HCT116 (cell line): ENCODE data around the gene SMTNL1. TPM values are rescaled to one million over a fixed set of nuclear protein-coding genes. Genes with fewer than 3 reads are reported as not detected.

ENCODE experiments used
- ATAC-seq: fragments of 200-7000 bp; cut with Tn5 transposase; 2 replicates; pipeline ENCODE4 v1.9.1; 2020; ENCODE audit warnings: mild to moderate bottlenecking, moderate library complexity
- BruUV-seq: library from RNA; stranded (reverse); fragments of 400-500 nt; replicated peaks from 2 replicates; lab custom pipeline; 2021; lab: Mats Ljungman, UMichigan
- CTCF ChIA-PET: fragments of 300-600 bp; sonication (Branson Sonifier 250); formaldehyde crosslinking; loops from one replicate; lab custom pipeline; 2021; ENCODE audit warnings: antibody characterized with exemption; lab: Charles Lee
- POLR2A ChIA-PET: fragments of 300-600, 350-600 bp; sonication (Branson Sonifier 250); formaldehyde crosslinking; loops from one replicate; lab custom pipeline; 2021; ENCODE audit warnings: antibody characterized with exemption; lab: Charles Lee
- RAD21 ChIA-PET, 2 experiments: fragments of 300-600 bp; sonication (Branson Sonifier 250); formaldehyde crosslinking; loops; one replicate each; lab custom pipeline; 2023; ENCODE audit warnings: low total read pairs in 2 of 2; ENCODE audit not compliant: uncharacterized antibody in 2 of 2, unreplicated experiment in 2 of 2, low non-redundant PET in 1 of 2; lab: Charles Lee
- DNase-seq: peaks from one replicate; pipeline ENCODE4 v3.0.0-alpha.2; 2010; ENCODE audit warnings: low read depth, low spot score
- H2AFZ ChIP-seq: fragments of 200-600 bp; shearing (Covaris generic), sonication (generic); 2 replicates; pipeline ENCODE4 v1.6.1; 2017; ENCODE audit warnings: low read depth, mixed run types, mixed read lengths, antibody characterized with exemption, low read length; ENCODE audit not compliant: poor library complexity, severe bottlenecking
- H3K27ac ChIP-seq: 2 replicates; pipeline ENCODE4 v1.5.1; 2012; ENCODE audit warnings: low read depth, low read length
- H3K27me3 ChIP-seq: fragments of 200-600 bp; sonication (generic); 2 replicates; pipeline ENCODE4 v1.6.1; 2016; ENCODE audit warnings: mixed run types, low read length, mixed read lengths; ENCODE audit not compliant: insufficient read depth
- H3K36me3 ChIP-seq, 2 experiments: fragments of 200-500 bp in 1 of 2; fragments of 200-600 bp in 1 of 2; sonication (Bioruptor generic) in 1 of 2; sonication (generic) in 1 of 2; 2 replicates each; pipeline versions ENCODE4 v1.5.1 to v1.6.1; 2014 to 2016; ENCODE audit warnings: low read length in 2 of 2, inconsistent platforms in 1 of 2, mixed read lengths in 1 of 2, mixed run types in 1 of 2; ENCODE audit not compliant: insufficient read depth in 2 of 2, control insufficient read depth in 1 of 2
- H3K4me1 ChIP-seq, 2 experiments: fragments of 200-600 bp in 1 of 2; sonication (generic) in 1 of 2; 2 replicates each; pipeline versions ENCODE4 v1.5.1 to v1.6.1; 2012 to 2017; ENCODE audit warnings: low read length in 2 of 2, inconsistent platforms in 1 of 2, mild to moderate bottlenecking in 1 of 2, mixed read lengths in 1 of 2, mixed run types in 1 of 2, moderate library complexity in 1 of 2; ENCODE audit not compliant: insufficient read depth in 2 of 2, control insufficient read depth in 1 of 2
- H3K4me2 ChIP-seq: fragments of 200-600 bp; sonication (generic); 2 replicates; pipeline ENCODE4 v1.6.1; 2017; ENCODE audit warnings: mixed run types, low read length, mixed read lengths
- H3K4me3 ChIP-seq, 2 experiments: fragments of 200-600 bp in 1 of 2; sonication (generic) in 1 of 2; replicated peaks in 1 of 2; 2 replicates each; pipeline ENCODE4 v1.5.1; 2011 to 2016; ENCODE audit warnings: low read length in 2 of 2, control low read depth in 1 of 2, low read depth in 1 of 2, mild to moderate bottlenecking in 1 of 2, mixed read lengths in 1 of 2, mixed run types in 1 of 2
- H3K79me2 ChIP-seq: fragments of 200-600 bp; sonication (generic); 2 replicates; pipeline ENCODE4 v1.6.1; 2017; ENCODE audit warnings: mild to moderate bottlenecking, mixed run types, low read length, moderate library complexity, mixed read lengths; ENCODE audit not compliant: insufficient read depth
- H3K9ac ChIP-seq: fragments of 200-600 bp; sonication (generic); 2 replicates; pipeline ENCODE4 v1.6.1; 2016; ENCODE audit warnings: low read length, mixed read lengths
- H3K9me2 ChIP-seq: fragments of 200-600 bp; sonication (generic), shearing (Covaris generic); 2 replicates; pipeline ENCODE4 v1.6.1; 2017; ENCODE audit warnings: mixed run types, mild to moderate bottlenecking, moderate library complexity; ENCODE audit not compliant: insufficient read depth
- H3K9me3 ChIP-seq, 2 experiments: fragments of 200-500 bp in 1 of 2; fragments of 200-600 bp in 1 of 2; sonication (Bioruptor generic) in 1 of 2; sonication (generic) in 1 of 2; 2 replicates each; pipeline ENCODE4 v1.6.1; 2014 to 2017; ENCODE audit warnings: low read length in 2 of 2, mixed read lengths in 2 of 2, inconsistent platforms in 1 of 2, low read depth in 1 of 2, mild to moderate bottlenecking in 1 of 2, mixed run types in 1 of 2, moderate library complexity in 1 of 2; ENCODE audit not compliant: control insufficient read depth in 1 of 2, insufficient read depth in 1 of 2
- H4K20me1 ChIP-seq: fragments of 200-600 bp; sonication (generic), shearing (Covaris generic); 2 replicates; pipeline ENCODE4 v1.6.1; 2017; ENCODE audit warnings: mixed run types, mild to moderate bottlenecking, moderate library complexity; ENCODE audit not compliant: insufficient read depth
- CEBPB ChIP-seq: IDR thresholded peaks from 2 replicates; pipeline ENCODE4 v1.6.1; 2012; ENCODE audit warnings: low read depth
- ELF1 ChIP-seq: IDR thresholded peaks from 2 replicates; pipeline ENCODE4 v1.6.1; 2012; ENCODE audit warnings: low read depth, borderline replicate concordance
- EZH2 ChIP-seq: fragments of 200-600 bp; sonication (generic); IDR thresholded peaks from 2 replicates; pipeline ENCODE4 v1.6.1; 2017; ENCODE audit warnings: antibody characterized with exemption, mixed run types
- JUND ChIP-seq: IDR thresholded peaks from 2 replicates; pipeline ENCODE4 v1.6.1; 2012
- MAX ChIP-seq: IDR thresholded peaks from 2 replicates; pipeline ENCODE4 v1.6.1; 2012
- POLR2AphosphoS5 ChIP-seq: IDR thresholded peaks from 2 replicates; pipeline ENCODE4 v1.6.1; 2011; ENCODE audit warnings: mild to moderate bottlenecking, low read depth, low read length, moderate library complexity
- RAD21 ChIP-seq: IDR thresholded peaks from 2 replicates; pipeline ENCODE4 v1.6.1; 2012; ENCODE audit warnings: low read depth, mild to moderate bottlenecking
- REST ChIP-seq: IDR thresholded peaks from 2 replicates; pipeline ENCODE4 v1.6.1; 2012; ENCODE audit warnings: low read depth
- SIN3A ChIP-seq: IDR thresholded peaks from 2 replicates; pipeline ENCODE4 v1.6.1; 2012; ENCODE audit warnings: low read depth
- SRF ChIP-seq: IDR thresholded peaks from 2 replicates; pipeline ENCODE4 v1.6.1; 2012; ENCODE audit warnings: low read depth
- TCF7L2 ChIP-seq: IDR thresholded peaks from 2 replicates; pipeline ENCODE4 v1.7.0; 2011; ENCODE audit warnings: borderline replicate concordance, inconsistent platforms; ENCODE audit not compliant: insufficient read depth, insufficient read length; ENCODE audit errors: extremely low read depth
- ZBTB33 ChIP-seq: IDR thresholded peaks from 2 replicates; pipeline ENCODE4 v1.6.1; 2011; ENCODE audit warnings: mild to moderate bottlenecking, low read length, moderate library complexity; ENCODE audit not compliant: insufficient replicate concordance; ENCODE audit errors: extremely low read depth
- ZFX ChIP-seq: fragments of 450-650 bp; IDR thresholded peaks from 2 replicates; pipeline ENCODE4 v1.6.1; 2017
- ZNF274 ChIP-seq: fragments of 200-500 bp; sonication (Bioruptor generic); IDR thresholded peaks from 2 replicates; pipeline ENCODE4 v1.6.1; 2014; ENCODE audit warnings: mild to moderate bottlenecking, low read depth, low read length, inconsistent platforms
- intact Hi-C: fragments of 100-400 bp; cut with micrococcal nuclease; formaldehyde crosslinking; loops from 2 replicates; pipeline ENCODE4 v1.10.0; 2022
- total RNA-seq: library from RNA; stranded (reverse); gene quantifications from one replicate; pipeline ENCODE4 v1.2.1, GENCODE V29; 2021; ENCODE audit not compliant: unreplicated experiment

The SMTNL1 gene
- total RNA-seq, 1 experiment from 2014 or later, result not detected

- intact Hi-C loops, result no loop called here
- H3K4me1 ChIP-seq, result peaks cover 3 to 15% of the 10 kb centered on the region in 2 experiments; a peak in 3 of 4 replicates
- no peaks in the 10 kb centered on the region for H3K36me3 ChIP-seq
- H3K9me3 ChIP-seq, result no peaks in the 10 kb centered on the region
- ChIA-PET RAD21 (no interaction called here), POLR2A (no interaction called here), CTCF (interaction anchor here (1.2 to 1.3 kb wide), 2 partner anchors 19 to 129 kb away, joined by 4 to 7 read pairs; no protein-coding TSS in a partner anchor)
- no peak for DNase-seq
- H3K9ac ChIP-seq, result no peak overlapping the region
- H3K27ac ChIP-seq, result no peak overlapping the region
- TF ChIP-seq POLR2AphosphoS5 (no peak), EZH2 (no peak), MAX (no peak), TCF7L2 (no peak), RAD21 (no peak)
- no peaks in the 10 kb centered on the region for H3K79me2 ChIP-seq
- H3K4me3 ChIP-seq, result no peak overlapping the region
- H2AFZ ChIP-seq, result no peak overlapping the region
- H3K27me3 ChIP-seq, result no peaks in the 10 kb centered on the region
- BruUV-seq, result no TSS peak
- no peak overlapping the region for H3K4me2 ChIP-seq
- no peak for ATAC-seq
- no peaks in the 10 kb centered on the region for H3K9me2 ChIP-seq
- H4K20me1 ChIP-seq, result no peaks in the 10 kb centered on the region
Measured at GRCh38 chr11:57512646-57513451, 24.5 kb upstream of the SMTNL1 start.

GRCh38 chr11:57513452-57513795, 24.0 kb upstream of the SMTNL1 start:
- Histone ChIP-seq H3K4me3 (no peak overlapping the region), H3K79me2 (no peaks in the 10 kb centered on the region), H4K20me1 (no peaks in the 10 kb centered on the region), H3K4me2 (no peak overlapping the region), H2AFZ (no peak overlapping the region), H3K9ac (no peak overlapping the region), H3K9me2 (no peaks in the 10 kb centered on the region), H3K9me3 (no peaks in the 10 kb centered on the region), H3K27ac (no peak overlapping the region), H3K4me1 (peaks cover 3 to 15% of the 10 kb centered on the region in 2 experiments; a peak in 3 of 4 replicates), H3K36me3 (no peaks in the 10 kb centered on the region), H3K27me3 (no peaks in the 10 kb centered on the region)
- ChIA-PET RAD21 (no interaction called here), CTCF (interaction anchor here (1.2 to 1.3 kb wide), 2 partner anchors 20 to 128 kb away, joined by 4 to 7 read pairs; no protein-coding TSS in a partner anchor), POLR2A (no interaction called here)
- no peak for ATAC-seq
- intact Hi-C loops, result no loop called here
- BruUV-seq, result TSS peak; percentile 49
- DNase-seq, result no peak
- TF ChIP-seq ELF1, result no peak
- TF ChIP-seq SIN3A, result no peak
- no peak for TF ChIP-seq SRF
- no peak for TF ChIP-seq JUND
- TF ChIP-seq TCF7L2, result no peak
- no peak for TF ChIP-seq ZFX
- no peak for TF ChIP-seq EZH2
- TF ChIP-seq RAD21, result no peak
- TF ChIP-seq REST, result no peak
- no peak for TF ChIP-seq ZBTB33
- no peak for TF ChIP-seq ZNF274
- TF ChIP-seq CEBPB, result no peak
